NCI-H2107 (cell line): ENCODE data around the gene DDX31.
"Not testable (repeated sequence)": the region's sequence is repeated elsewhere in the genome, so short reads cannot be mapped to it uniquely, and the experiment has no call there.

ENCODE experiments used
- DNase-seq: peaks from one replicate; lab custom pipeline; 2025; lab: John Stamatoyannopoulos, UW

Gene DDX31

DNA sequence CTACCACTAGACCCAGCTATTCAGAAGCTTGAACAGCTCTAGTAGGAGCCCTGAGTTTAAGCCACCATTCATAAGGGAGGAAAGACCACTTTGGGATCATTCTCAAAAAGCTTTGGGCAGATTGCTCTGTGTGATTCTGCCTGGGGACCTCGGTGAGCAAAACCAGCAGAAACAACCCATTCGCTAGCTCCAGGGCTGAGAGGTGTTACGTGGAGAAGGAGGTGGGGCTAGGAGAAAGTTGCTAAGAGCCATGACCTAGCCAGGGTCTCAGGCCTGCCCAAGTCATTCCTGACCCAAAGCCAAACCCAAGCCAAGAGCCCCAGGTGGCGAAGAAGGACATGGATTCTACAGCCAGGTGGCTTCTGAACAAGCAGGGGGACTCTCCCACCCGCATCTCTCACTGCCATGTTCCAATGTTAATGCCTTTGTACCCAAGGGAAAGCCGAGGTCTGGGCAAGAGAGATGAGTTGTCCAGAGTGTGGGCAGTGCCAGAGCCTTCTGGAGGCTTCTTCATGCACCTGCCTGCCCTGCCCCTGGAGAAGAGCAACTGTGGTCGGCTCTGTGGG lies 91.3 kb downstream of the DDX31 start:
- DNase-seq = no peak

DNA sequence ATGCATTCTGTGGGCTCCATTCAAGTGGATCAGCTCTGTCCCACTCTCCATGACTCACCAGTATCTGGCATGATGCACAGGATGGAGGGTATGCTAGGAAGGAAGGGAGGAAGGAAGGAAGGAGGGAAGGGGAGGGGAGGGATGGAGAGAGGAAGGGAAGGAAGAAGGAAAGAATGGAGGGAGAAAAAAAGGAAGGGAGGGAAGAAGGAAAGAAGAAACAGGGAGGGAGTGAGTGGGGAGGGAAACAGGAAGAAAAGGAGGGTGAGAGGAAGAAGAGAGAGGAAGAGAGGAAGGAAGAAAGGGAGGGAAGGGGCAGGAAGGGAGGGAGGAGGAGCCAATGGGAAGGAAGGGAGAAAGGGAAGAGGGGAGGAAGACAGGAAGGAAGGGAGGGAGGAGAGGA lies 92.7 kb downstream of the DDX31 start:
- no peak for DNase-seq

DNA sequence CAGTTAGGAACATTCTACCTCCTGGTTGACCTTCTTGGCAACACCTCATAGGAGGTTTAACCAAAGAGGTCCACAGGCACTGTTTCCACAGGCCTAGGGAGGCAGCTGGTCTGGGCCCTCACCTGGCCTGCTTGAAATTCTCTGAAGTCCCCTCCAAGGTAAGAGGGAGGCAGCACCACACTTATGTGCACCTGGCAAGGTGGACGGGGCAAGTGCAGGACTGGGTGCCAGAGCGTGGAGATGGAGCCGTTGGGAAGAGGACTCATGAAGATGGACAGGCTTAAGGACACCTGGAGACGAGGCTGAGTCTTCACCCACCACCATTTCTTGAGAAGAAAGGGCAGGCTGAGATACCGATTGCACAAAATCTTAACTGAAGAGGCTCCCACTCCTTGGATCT lies 94.0 kb downstream of the DDX31 start:
- no peak for DNase-seq

DNA sequence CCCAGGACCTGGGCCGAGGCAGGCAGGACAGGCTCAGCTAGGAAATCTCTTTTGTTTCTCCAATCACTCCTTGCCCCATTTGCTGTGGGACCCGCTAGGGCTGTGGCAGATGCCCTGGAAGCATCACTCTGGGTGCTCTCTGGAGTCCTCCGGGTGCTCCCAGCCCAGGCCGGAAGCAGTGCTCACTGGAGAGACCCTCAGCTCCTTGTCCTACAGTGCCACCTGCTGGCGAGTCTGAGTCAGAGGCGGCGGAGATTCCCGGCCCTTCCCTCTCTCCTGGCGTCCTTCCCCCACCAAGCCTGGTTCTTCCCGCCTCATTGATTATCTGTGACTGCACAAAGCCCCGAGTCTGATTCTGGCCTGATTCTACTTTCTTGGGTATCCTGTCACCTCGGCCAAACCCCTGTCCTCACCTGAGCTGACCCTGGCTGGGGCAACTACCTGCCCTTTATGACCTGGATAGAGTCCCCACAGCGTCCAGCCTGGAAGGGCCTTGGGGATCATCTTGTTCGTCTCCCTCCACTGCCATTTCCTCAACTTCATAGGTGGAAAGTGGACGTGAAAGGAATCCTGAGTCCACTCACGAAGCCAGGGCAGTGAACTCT lies 94.7 kb downstream of the DDX31 start:
- DNase-seq = peak; percentile 69

GRCh38 chr9:132572921-132573320 lies 96.9 kb downstream of the DDX31 start:
- DNase-seq = no peak

DNA sequence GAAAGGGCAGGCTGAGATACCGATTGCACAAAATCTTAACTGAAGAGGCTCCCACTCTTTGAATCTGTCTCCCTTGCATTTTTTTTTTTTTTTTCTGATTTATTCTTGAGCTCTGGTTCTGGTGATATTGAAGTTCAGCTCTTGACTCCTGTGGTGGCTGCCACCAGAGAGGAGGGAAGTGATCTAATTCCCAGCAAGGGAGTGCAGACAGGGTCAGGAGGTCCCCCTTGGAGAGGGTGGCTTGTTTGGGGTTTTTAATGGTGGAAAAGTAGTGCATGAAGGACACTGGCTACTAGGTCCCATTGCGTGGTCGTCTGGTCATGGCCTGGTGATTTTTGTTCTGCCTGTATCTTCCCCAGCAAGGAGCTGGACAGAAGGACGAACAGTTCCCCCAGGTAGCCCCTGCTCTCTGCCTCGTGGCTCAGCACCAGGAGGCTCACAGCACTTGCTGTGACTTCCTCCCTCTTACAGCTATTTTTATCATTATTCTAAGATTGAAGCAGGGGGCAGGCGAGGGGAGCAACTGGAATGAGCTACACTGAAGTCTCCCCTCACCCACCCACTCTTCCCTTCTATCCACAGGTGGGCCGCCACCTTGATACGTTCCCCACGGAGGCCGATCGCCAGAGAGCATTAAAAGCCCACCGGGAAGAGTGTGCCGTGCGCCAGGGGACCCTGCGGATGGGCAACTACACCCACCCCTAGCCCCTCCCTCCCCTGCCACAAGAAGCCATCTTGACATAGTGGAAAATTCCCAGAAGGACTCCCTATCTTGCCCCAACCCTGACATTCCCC lies 97.8 kb downstream of the DDX31 start:
- DNase-seq = no peak

DNA sequence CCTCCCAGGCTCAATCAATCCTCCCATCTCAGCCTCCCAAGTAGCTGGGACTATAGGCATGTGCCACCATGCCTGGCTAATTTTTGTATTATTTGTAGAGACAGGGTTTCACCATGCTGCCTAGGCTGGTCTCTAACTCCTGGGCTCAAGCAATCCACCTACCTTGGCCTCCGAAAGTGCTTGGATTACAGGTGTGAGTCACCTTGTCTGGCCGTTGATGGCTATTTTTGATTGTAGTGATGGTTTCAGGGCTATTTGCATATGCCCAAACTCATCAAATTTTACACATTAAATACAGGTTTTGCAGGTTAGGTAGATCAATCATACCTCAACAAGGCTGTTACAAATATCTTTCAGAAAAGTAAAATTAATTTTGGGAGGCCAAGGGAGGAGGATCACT lies 101.0 kb downstream of the DDX31 start:
- DNase-seq = not testable (repeated sequence)

DNA sequence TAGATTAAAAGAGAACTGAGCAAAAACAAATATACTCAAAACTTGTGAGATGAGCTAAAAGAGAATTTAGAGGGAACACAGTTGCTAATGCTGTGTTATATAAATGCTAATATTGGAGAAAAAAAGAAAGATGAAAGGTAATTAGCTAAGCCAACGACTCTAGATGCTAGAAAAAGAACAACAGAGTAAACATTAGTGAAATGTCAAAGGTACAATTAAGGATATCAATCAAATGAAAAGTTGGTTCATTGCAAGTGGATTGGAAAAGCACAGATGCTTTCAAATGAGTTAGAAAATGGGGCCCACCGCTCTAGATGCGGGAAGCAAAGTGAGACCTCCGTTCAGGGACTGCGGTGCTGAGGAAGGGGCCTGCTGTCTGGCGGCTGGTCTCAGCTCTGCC lies 105.3 kb downstream of the DDX31 start:
- DNase-seq = no peak

DNA sequence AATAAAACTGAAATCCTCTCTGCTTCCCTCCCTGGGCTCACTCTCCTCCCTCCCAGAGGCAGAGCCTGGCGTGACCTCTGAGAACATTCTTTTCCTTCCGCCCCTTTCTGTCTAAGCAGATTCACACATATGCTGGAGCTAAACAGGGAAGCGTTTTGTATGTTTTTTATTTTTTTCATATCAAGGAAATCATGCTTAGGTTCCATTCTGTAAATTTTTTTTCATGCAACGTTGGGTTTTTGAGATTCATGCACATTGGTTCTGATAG lies 107.5 kb downstream of the DDX31 start:
- no peak for DNase-seq

GRCh38 chr9:132560616-132561202 lies 109.1 kb downstream of the DDX31 start:
- no peak for DNase-seq

DNA sequence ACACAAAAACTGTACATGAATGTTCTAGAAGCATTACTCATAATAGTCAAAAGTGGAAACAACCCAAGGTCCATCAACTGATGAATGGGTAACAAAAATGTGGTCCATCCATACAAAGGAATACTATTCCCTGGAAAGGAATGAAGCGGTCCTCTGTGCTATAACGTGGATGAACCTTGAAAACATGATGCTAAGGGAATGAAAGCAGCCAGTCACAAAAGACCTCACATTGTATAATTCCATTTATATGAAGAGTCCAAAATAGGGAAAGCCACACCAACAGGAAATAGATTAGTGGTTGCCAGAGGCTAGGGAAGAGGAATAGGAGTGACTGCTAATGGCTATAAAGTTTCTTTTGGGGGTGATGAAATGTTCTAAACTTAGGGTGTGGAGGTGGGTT lies 110.1 kb downstream of the DDX31 start:
- DNase-seq = no peak

- no peak for DNase-seq
Observed at GRCh38 chr9:132557159-132557558, 112.6 kb downstream of the DDX31 start.

DNA sequence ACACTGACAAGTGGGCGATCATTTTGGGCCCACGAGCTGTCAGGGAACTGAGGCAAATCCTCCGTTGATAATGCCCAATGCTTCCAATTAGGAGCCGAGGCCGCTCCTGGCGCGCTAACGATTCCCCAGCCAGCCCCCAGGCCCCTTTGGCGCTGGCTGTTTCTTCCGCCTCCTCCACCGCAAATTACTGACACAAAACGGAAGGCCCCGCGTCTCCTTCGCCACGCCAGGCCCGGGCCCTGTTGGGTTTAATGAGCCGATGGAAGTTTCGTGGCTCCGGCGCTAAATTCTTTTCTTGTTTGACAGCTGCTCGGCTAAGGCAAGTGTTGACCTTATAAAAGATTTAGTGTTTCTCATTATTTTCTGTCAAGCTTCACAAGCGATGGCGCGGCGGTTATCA lies 113.1 kb downstream of the DDX31 start:
- DNase-seq = no peak

GRCh38 chr9:132556235-132556634 lies 113.5 kb downstream of the DDX31 start:
- no peak for DNase-seq

DNA sequence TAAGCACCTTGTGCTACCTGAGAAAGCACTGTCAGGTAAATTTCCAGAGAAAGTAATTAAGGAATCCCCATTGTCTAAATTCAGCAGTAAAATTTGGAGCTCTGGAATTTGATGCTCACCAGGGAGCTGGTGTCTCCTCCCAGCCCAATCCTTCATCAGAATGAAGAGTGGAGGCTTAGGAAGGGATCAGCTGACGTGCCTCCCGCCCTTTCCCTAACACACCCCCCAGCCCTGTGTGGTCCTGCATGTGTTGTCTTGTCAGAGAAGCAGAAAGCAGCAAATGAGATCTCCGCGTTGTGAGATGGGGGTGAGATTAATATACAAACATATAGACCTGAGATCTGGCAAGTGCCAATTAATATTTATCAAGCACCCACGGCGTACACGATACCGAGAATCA lies 114.3 kb downstream of the DDX31 start:
- no peak for DNase-seq

DNA sequence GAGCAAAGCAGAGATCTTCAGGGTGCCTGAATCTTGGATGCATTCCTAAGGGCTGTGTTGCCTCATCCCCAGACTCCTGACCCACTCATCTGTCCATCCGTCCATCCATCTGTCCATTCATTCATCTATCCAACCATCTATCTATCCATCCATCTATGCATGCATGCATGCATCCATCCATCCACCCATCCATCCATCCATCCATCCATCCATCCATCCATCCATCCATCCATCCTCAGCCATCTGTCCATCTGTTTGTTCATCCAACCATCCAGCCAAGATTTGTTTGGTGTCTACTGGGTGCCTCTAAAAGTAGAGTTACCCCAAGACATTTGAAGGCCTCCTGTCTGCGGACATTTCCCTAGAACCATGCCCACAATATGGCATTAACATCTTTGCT lies 115.0 kb downstream of the DDX31 start:
- no peak for DNase-seq

GRCh38 chr9:132552041-132552440 lies 117.7 kb downstream of the DDX31 start:
- no peak for DNase-seq

DNA sequence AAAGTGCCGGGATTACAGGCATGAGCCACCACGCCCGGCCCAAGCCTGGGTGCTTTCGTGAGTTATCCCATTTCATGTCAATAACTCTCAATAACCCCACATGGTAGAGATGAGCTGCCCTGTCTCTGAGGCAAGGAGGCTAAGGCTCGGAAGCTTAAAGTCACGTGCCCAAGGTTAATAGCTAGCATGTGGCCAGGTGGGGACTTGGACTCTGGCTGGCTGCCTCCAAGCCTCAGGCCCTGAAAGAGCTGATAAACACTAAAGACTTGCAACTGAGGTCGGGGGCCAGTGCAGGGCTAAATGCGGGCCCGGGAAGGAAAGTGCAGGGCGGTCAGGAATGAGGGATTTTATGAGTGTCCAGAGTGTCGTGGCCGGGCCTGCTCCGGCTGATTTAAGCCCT lies 118.2 kb downstream of the DDX31 start:
- no peak for DNase-seq

GRCh38 chr9:132548751-132549640 lies 120.8 kb downstream of the DDX31 start:
- DNase-seq = no peak

DNA sequence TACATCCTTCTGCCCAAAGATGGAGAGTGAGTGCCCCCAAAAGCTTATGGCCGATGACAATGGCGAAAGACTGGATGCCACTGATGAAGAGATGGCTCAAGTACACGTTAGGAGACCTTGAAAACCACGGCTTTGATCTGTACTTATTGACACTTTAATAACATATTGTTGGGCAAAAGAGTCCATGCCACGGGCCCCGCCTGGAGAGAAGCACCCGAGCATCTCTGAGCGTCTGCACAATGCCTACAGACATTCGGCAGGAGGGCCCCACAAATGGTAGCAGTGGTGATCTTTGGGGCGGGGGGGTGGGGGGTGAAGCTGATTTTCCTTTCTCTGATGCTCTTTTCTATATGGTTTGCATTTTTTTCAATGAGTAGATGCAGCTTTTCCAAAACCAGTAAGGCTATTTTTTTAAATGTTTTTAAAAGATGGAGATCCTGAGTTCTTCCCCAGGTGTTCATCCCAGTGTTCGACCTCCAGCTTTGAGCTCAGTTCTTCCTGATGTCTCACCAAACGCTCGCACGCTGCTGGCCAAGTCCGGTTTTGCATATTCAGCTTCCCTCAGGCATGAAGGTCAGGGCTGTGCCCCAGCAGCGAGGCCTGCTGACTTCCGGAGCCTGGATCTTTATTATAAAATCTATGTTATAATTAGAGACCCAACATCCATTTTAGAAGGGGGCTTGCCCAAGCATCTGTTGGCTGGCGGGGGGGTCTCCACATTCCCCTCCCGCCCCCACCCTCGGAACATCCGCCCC lies 121.6 kb downstream of the DDX31 start:
- no peak for DNase-seq

- DNase-seq = no peak
Observed at GRCh38 chr9:132547436-132547835, 122.3 kb downstream of the DDX31 start.

- DNase-seq = no peak
Observed at GRCh38 chr9:132547052-132547431, 122.7 kb downstream of the DDX31 start.
